NCI-H1417 treated with DMSO at 0.1 percent for 48 hours (cell line): Measurements from ENCODE around the gene ACTN1.
"Not testable (repeated sequence)": the region's sequence is repeated elsewhere in the genome, so short reads cannot be mapped to it uniquely, and the experiment has no call there.

Experiments
- DNase-seq: peaks from one replicate; lab custom pipeline; 2025; lab: John Stamatoyannopoulos, UW

The ACTN1 gene

GRCh38 chr14:68979021-68979721, at the start of gene ACTN1:
ACTN1 (minus strand) TSS chr14:68979302; CDS start chr14:68979056, 246 bp downstream.
- peak; percentile 84 for DNase-seq

GRCh38 chr14:69027242-69027913, 48.3 kb upstream of the ACTN1 start:
- DNase-seq = no peak

GRCh38 chr14:69023035-69023434, 43.9 kb upstream of the ACTN1 start:
- no peak for DNase-seq

- DNase-seq = not testable (repeated sequence)
Observed at GRCh38 chr14:69022093-69022492, 43.0 kb upstream of the ACTN1 start.

GRCh38 chr14:69017706-69018105, 38.6 kb upstream of the ACTN1 start:
- no peak for DNase-seq

GRCh38 chr14:69014829-69015259, 35.7 kb upstream of the ACTN1 start:
- no peak for DNase-seq

- DNase-seq = no peak
Observed at GRCh38 chr14:69013943-69014782, 35.1 kb upstream of the ACTN1 start.

- DNase-seq = no peak
Observed at GRCh38 chr14:69012256-69012953, 33.3 kb upstream of the ACTN1 start.

GRCh38 chr14:69010648-69011047, 31.5 kb upstream of the ACTN1 start:
- DNase-seq = no peak

- no peak for DNase-seq
Observed at GRCh38 chr14:69008421-69008884, 29.4 kb upstream of the ACTN1 start.

- DNase-seq = no peak
Observed at GRCh38 chr14:69006346-69006745, 27.2 kb upstream of the ACTN1 start.

- DNase-seq = no peak
Observed at GRCh38 chr14:69005432-69006148, 26.5 kb upstream of the ACTN1 start.

- no peak for DNase-seq
Observed at GRCh38 chr14:69004731-69005431, 25.8 kb upstream of the ACTN1 start.

- no peak for DNase-seq
Observed at GRCh38 chr14:69003626-69004025, 24.5 kb upstream of the ACTN1 start.

GRCh38 chr14:69002069-69002468, 23.0 kb upstream of the ACTN1 start:
- no peak for DNase-seq

GRCh38 chr14:69001375-69001774, 22.3 kb upstream of the ACTN1 start:
- no peak for DNase-seq

- DNase-seq = no peak
Observed at GRCh38 chr14:68998062-68998461, 19.0 kb upstream of the ACTN1 start.

- no peak for DNase-seq
Observed at GRCh38 chr14:68995731-68996130, 16.6 kb upstream of the ACTN1 start.

- DNase-seq = no peak
Observed at GRCh38 chr14:68994056-68994455, 15.0 kb upstream of the ACTN1 start.

- DNase-seq = no peak
Observed at GRCh38 chr14:68987653-68988036, 8.5 kb upstream of the ACTN1 start.
